H9 (cell line): ENCODE data around the gene RCOR2. TPM values are rescaled to one million over a fixed set of nuclear protein-coding genes. Genes with fewer than 3 reads are reported as not detected.
A peak's percentile ranks its signal among the peaks of the same experiment; 100 is the strongest.

Experiments used
- DNase-seq: peaks from one replicate; pipeline ENCODE4 v3.0.0-alpha.2; 2017
- H2AFZ ChIP-seq: one replicate; pipeline ENCODE4 v1.6.1; 2013; ENCODE audit warnings: mild to moderate bottlenecking, low read length, control low read depth, moderate library complexity
- H2AK5ac ChIP-seq: 2 replicates; pipeline ENCODE4 v1.6.1; 2013; ENCODE audit warnings: low read length, control low read depth, mixed read lengths; ENCODE audit not compliant: insufficient read length
- H2BK120ac ChIP-seq: one replicate; pipeline ENCODE4 v1.6.1; 2013; ENCODE audit warnings: low read depth, mild to moderate bottlenecking, low read length, control low read depth, inconsistent platforms; ENCODE audit not compliant: poor library complexity, severe bottlenecking
- H2BK12ac ChIP-seq: 2 replicates; pipeline ENCODE4 v1.6.1; 2013; ENCODE audit warnings: low read length, control low read depth, mixed read lengths, low read depth; ENCODE audit not compliant: insufficient read length
- H2BK15ac ChIP-seq: 2 replicates; pipeline ENCODE4 v1.6.1; 2013; ENCODE audit warnings: low read depth, low read length, control low read depth
- H2BK20ac ChIP-seq: one replicate; pipeline ENCODE4 v1.6.1; 2013; ENCODE audit warnings: low read depth, mild to moderate bottlenecking, low read length, control low read depth, inconsistent platforms; ENCODE audit not compliant: poor library complexity, severe bottlenecking
- H2BK5ac ChIP-seq: 2 replicates; pipeline ENCODE4 v1.6.1; 2013; ENCODE audit warnings: low read length, control low read depth, mixed read lengths; ENCODE audit not compliant: insufficient read length
- H3K14ac ChIP-seq: 2 replicates; pipeline ENCODE4 v1.6.1; 2013; ENCODE audit warnings: low read length, control low read depth; ENCODE audit not compliant: insufficient read depth
- H3K18ac ChIP-seq: 2 replicates; pipeline ENCODE4 v1.6.1; 2013; ENCODE audit warnings: low read depth, mild to moderate bottlenecking, mixed read lengths, low read length, control low read depth; ENCODE audit not compliant: insufficient read length
- H3K23ac ChIP-seq: 2 replicates; pipeline ENCODE4 v1.6.1; 2013; ENCODE audit warnings: low read length, control low read depth, mixed read lengths, low read depth; ENCODE audit not compliant: insufficient read length
- H3K23me2 ChIP-seq: 2 replicates; pipeline ENCODE4 v1.6.1; 2013; ENCODE audit warnings: low read depth, mild to moderate bottlenecking, mixed read lengths, low read length, control low read depth; ENCODE audit not compliant: insufficient read length, poor library complexity, severe bottlenecking
- H3K27ac ChIP-seq: 2 replicates; pipeline ENCODE4 v1.5.1; 2013; ENCODE audit warnings: low read length, control low read depth, mixed read lengths, low read depth; ENCODE audit not compliant: insufficient read length
- H3K27me3 ChIP-seq: 2 replicates; pipeline ENCODE4 v1.6.1; 2013; ENCODE audit warnings: low read length, control low read depth, inconsistent platforms; ENCODE audit not compliant: insufficient read depth
- H3K4ac ChIP-seq: 2 replicates; pipeline ENCODE4 v1.6.1; 2013; ENCODE audit warnings: low read depth, mild to moderate bottlenecking, control low read depth, inconsistent platforms, low read length, moderate library complexity
- H3K4me1 ChIP-seq: 2 replicates; pipeline ENCODE4 v1.6.1; 2013; ENCODE audit warnings: low read length, control low read depth, inconsistent platforms; ENCODE audit not compliant: insufficient read depth
- H3K4me2 ChIP-seq: 2 replicates; pipeline ENCODE4 v1.6.1; 2013; ENCODE audit warnings: low read length, control low read depth, mixed read lengths; ENCODE audit not compliant: insufficient read length, insufficient read depth
- H3K56ac ChIP-seq: 2 replicates; pipeline ENCODE4 v1.6.1; 2013; ENCODE audit warnings: low read depth, mild to moderate bottlenecking, mixed read lengths, low read length, control low read depth; ENCODE audit not compliant: insufficient read length
- H3K79me1 ChIP-seq: 2 replicates; pipeline ENCODE4 v1.6.1; 2013; ENCODE audit warnings: low read depth, mild to moderate bottlenecking, moderate library complexity, low read length, control low read depth, inconsistent platforms; ENCODE audit not compliant: insufficient read depth, poor library complexity, severe bottlenecking
- H3K79me2 ChIP-seq: 2 replicates; pipeline ENCODE4 v1.6.1; 2013; ENCODE audit warnings: low read length, control low read depth, inconsistent platforms; ENCODE audit not compliant: insufficient read depth
- H3K9ac ChIP-seq: 2 replicates; pipeline ENCODE4 v1.6.1; 2013; ENCODE audit warnings: low read length, control low read depth, mixed read lengths; ENCODE audit not compliant: insufficient read length; ENCODE audit errors: extremely low read depth
- H3K9me3 ChIP-seq: one replicate; pipeline ENCODE4 v1.6.1; 2013; ENCODE audit warnings: low read depth, low read length, inconsistent platforms; ENCODE audit not compliant: control insufficient read depth
- H3T11ph ChIP-seq: one replicate; pipeline ENCODE4 v1.6.1; 2013; ENCODE audit warnings: mild to moderate bottlenecking, low read length, control low read depth, inconsistent platforms
- H4K20me1 ChIP-seq: one replicate; pipeline ENCODE4 v1.6.1; 2013; ENCODE audit not compliant: control insufficient read depth, insufficient read length, insufficient read depth
- H4K5ac ChIP-seq: 2 replicates; pipeline ENCODE4 v1.6.1; 2013; ENCODE audit warnings: low read depth, mild to moderate bottlenecking, mixed read lengths, low read length, control low read depth; ENCODE audit not compliant: insufficient read length
- H4K8ac ChIP-seq: replicated peaks from 2 replicates; pipeline ENCODE4 v1.6.1; 2013; ENCODE audit warnings: low read length, control low read depth, mixed read lengths, low read depth; ENCODE audit not compliant: insufficient read length
- H4K91ac ChIP-seq: 2 replicates; pipeline ENCODE4 v1.6.1; 2013; ENCODE audit warnings: low read depth, mild to moderate bottlenecking, moderate library complexity, mixed read lengths, low read length, control low read depth; ENCODE audit not compliant: insufficient read length
- H3K27ac Mint-ChIP-seq, 3 experiments: 2 replicates in 2 of 3; 3 replicates in 1 of 3; pipeline ENCODE4 v1.8.0; 2020 to 2021; ENCODE audit warnings: mixed read lengths in 3 of 3, mild to moderate bottlenecking in 1 of 3, moderate library complexity in 1 of 3
- H3K27me3 Mint-ChIP-seq: 2 replicates; pipeline ENCODE4 v1.8.0; 2021; ENCODE audit warnings: low read depth, mild to moderate bottlenecking, moderate library complexity, mixed read lengths
- H3K36me3 Mint-ChIP-seq, 3 experiments: 2 replicates in 2 of 3; 3 replicates in 1 of 3; pipeline ENCODE4 v1.8.0; 2020 to 2021; ENCODE audit warnings: low read depth in 3 of 3, mixed read lengths in 3 of 3; ENCODE audit not compliant: insufficient read depth in 1 of 3
- H3K4me1 Mint-ChIP-seq, 2 experiments: 2 replicates each; pipeline ENCODE4 v1.8.0; 2020; ENCODE audit warnings: mixed read lengths in 2 of 2
- H3K4me3 Mint-ChIP-seq, 2 experiments: 2 replicates in 1 of 2; 3 replicates in 1 of 2; pipeline ENCODE4 v1.8.0; 2020 to 2021; ENCODE audit warnings: mild to moderate bottlenecking in 2 of 2, mixed read lengths in 2 of 2, moderate library complexity in 1 of 2
- H3K9me3 Mint-ChIP-seq, 2 experiments: 2 replicates in 1 of 2; 3 replicates in 1 of 2; pipeline ENCODE4 v1.8.0; 2020; ENCODE audit warnings: mild to moderate bottlenecking in 2 of 2, mixed read lengths in 2 of 2, moderate library complexity in 1 of 2
- WGBS: extraction: QIAGEN DNeasy Blood & Tissue Kit; methylation state at CpG from one replicate; pipeline ENCODE4 v1.1.7; 2013; ENCODE audit warnings: missing lambda C conversion rate, low lambda C conversion rate, mixed read lengths; ENCODE audit not compliant: insufficient read length; ENCODE audit errors: extremely low coverage; 5-methylcytosine and 5-hydroxymethylcytosine counted together
- total RNA-seq: library from RNA; stranded (reverse); gene quantifications from 2 replicates; pipeline ENCODE4 v1.2.1, GENCODE V29; 2021
- TF ChIP-seq, protein P1 (sequence below): fragments of 200-600 bp; sonication (generic); conservative IDR thresholded peaks from 3 replicates; pipeline ENCODE4 v1.8.0; 2021; ENCODE audit warnings: antibody characterized with exemption, mild to moderate bottlenecking

The RCOR2 gene
- total RNA-seq, 1 experiment from 2014 or later, result 118 TPM

GRCh38 chr11:63907063-63907462 lies 9.9 kb downstream of the RCOR2 start:
- no peak for DNase-seq
- no peak overlapping the region for H3K4ac ChIP-seq
- H3K4me1 ChIP-seq, result no peaks in the 10 kb centered on the region; the same call in 1 of the 2 replicates
- no peak overlapping the region for H2BK120ac ChIP-seq
- no peaks in the 10 kb centered on the region for H3K79me2 ChIP-seq
- H2BK12ac ChIP-seq, result no peak overlapping the region
- no peak overlapping the region for H3K23ac ChIP-seq
- H3K9ac ChIP-seq, result no peak overlapping the region
- H3K27me3 ChIP-seq, result no peaks in the 10 kb centered on the region
- no peaks in the 10 kb centered on the region for H3K23me2 ChIP-seq
- no peak overlapping the region for H2AK5ac ChIP-seq
- Mint-ChIP-seq H3K4me3 (no peak overlapping the region), H3K36me3 (peaks cover 13 to 46% (median 44%) of the 10 kb centered on the region in 3 experiments; a peak in 6 of 7 replicates), H3K27ac (peak overlapping the region in 1 of 3 experiments; percentile 77; a peak in 1 of 7 replicates), H3K27me3 (no peaks in the 10 kb centered on the region; the same call in 1 of the 2 replicates), H3K4me1 (peaks cover 26 to 67% of the 10 kb centered on the region in 2 experiments), H3K9me3 (no peaks in the 10 kb centered on the region)
- no peak overlapping the region for H3K14ac ChIP-seq
- H2BK15ac ChIP-seq, result no peak overlapping the region
- no peak overlapping the region for H3T11ph ChIP-seq
- no peak overlapping the region for H2BK20ac ChIP-seq
- H3K18ac ChIP-seq, result no peak overlapping the region
- H2BK5ac ChIP-seq, result no peak overlapping the region
- no peak overlapping the region for H3K56ac ChIP-seq
- H3K9me3 ChIP-seq, result no peaks in the 10 kb centered on the region
- H4K8ac ChIP-seq, result no peak overlapping the region
- no peak overlapping the region for H3K4me2 ChIP-seq
- no peak overlapping the region for H3K27ac ChIP-seq
- WGBS, result no CpG with 5 or more reads among the region's 6 CpGs
- TF ChIP-seq, protein P1, sequence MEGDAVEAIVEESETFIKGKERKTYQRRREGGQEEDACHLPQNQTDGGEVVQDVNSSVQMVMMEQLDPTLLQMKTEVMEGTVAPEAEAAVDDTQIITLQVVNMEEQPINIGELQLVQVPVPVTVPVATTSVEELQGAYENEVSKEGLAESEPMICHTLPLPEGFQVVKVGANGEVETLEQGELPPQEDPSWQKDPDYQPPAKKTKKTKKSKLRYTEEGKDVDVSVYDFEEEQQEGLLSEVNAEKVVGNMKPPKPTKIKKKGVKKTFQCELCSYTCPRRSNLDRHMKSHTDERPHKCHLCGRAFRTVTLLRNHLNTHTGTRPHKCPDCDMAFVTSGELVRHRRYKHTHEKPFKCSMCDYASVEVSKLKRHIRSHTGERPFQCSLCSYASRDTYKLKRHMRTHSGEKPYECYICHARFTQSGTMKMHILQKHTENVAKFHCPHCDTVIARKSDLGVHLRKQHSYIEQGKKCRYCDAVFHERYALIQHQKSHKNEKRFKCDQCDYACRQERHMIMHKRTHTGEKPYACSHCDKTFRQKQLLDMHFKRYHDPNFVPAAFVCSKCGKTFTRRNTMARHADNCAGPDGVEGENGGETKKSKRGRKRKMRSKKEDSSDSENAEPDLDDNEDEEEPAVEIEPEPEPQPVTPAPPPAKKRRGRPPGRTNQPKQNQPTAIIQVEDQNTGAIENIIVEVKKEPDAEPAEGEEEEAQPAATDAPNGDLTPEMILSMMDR, result no peak
- H4K5ac ChIP-seq, result no peak overlapping the region
- H4K91ac ChIP-seq, result no peak overlapping the region
- H2AFZ ChIP-seq, result no peak overlapping the region
- no peaks in the 10 kb centered on the region for H3K79me1 ChIP-seq
- no peaks in the 10 kb centered on the region for H4K20me1 ChIP-seq
